Activated T-cell treated with anti-CD3 and anti-CD28 coated beads for 48 hours (primary cell): ENCODE data around the gene CTIF.
"Not testable (repeated sequence)": the region's sequence is repeated elsewhere in the genome, so short reads cannot be mapped to it uniquely, and the experiment has no call there.

Source experiments
- DNase-seq: peaks from one replicate; pipeline ENCODE4 v3.0.0-alpha.2; 2020; ENCODE audit warnings: low read depth

The CTIF gene

DNA sequence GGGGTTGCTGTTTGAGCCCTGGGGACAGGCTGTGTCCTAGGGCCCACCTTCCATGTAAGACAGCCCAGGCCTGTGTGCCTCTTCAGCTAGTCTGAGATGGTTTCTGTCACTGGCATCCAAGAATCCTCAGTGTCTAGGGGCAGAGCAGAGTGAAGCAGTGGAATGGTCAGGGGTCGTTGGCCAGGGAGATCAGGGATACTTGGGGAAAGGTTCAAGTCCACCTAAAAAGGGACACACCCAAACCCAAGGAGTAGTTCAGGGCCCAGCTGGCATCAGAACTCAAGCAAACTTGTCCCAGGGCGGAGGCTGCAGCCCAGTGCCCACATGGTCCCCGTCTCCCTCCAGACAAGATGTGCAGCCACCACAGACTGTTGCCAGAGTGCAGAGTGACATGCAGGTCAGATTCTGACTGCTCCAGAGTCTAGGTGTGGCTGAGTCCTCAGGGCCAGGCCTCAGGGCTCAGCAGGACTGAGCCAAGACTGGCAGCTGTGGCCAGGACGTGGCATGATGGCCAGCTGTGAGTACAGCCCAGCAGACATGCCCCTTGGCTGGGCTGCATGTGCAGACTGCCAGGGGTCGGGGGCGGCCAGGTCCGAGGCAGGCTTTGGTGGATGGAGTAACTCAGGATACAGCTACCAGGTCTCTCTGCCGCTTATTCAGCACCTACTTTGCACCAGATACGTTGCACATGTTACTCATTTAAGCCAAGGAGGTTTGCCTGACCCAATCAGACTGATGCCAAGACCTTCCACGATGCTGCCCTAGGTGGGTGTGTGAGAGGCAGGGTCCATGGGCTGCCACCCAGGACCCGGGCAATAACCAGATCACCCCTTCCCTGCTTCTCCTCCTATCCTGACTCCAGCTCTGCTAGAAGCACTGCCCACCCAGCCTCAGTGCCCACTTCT, 265.4 kb downstream of the CTIF start:
- DNase-seq: no peak

DNA sequence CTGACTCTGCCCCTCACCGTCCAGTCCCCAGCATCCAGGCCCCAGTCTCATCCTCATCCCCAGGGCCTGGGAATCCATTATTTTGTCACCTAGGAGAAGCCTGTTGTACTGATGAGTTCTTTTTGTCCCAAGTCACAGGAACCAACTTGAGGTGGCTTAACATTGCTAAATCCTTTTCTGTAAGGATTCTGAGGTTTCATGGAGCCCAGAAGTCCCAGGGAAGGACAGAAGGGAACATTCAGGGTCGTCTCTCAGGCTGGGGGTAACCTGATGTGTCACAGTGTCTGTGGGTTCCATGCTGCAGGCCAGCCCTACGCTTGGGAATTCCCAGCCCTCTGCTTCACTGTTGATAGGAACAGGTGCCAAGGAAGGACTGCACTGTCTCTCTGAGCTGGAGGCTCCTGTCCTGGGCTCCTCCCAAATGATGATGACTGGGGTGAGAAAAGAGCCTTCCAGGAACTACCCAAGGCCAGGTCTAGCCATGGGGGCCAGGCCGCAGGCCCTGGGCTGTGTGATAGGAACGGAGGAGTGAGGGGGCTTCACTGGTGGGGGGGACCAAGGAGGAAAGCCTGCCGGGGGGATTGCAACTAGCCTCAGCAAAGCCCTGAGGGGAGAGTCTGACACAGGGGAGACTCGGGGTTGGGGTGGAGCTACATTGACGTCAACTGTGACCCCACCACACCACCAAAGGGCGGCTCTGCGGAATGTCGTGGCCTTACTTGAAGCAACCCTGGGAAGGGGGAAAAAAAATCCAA, 266.2 kb downstream of the CTIF start:
- DNase-seq: no peak

DNA sequence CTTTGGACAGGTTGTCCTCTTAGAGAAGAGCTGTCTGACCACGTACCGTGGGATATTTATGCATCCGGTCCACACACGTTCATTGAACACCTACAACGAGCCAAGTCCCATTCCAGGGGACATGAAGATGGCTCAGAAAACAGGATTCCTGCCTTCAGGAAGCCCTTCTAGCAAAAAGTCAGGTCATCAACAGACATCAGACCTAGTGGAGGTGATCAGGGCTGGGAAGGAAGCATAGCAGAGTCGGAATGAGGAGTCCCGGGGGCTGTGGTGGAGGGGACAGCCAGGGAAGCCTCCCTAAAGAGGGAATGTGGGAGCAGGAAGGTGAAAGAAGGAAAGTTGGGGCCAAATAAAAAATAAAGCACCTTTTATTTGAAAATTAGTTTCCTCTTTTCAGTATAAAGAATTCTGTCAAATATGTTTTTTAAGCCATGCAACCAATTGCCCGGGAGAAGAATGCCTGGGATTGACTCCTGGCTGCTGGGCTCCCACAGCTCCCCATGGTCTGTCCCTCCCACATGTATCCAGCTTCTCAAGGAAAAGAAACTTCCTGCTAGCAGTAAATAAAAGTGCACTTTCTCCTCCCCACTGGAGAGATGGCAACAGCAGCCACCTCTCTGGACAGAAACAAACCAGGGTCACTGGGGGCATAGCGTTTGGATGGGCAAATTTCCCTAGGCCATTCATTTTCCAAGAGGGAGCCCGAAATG, 267.1 kb downstream of the CTIF start:
- no peak for DNase-seq

DNA sequence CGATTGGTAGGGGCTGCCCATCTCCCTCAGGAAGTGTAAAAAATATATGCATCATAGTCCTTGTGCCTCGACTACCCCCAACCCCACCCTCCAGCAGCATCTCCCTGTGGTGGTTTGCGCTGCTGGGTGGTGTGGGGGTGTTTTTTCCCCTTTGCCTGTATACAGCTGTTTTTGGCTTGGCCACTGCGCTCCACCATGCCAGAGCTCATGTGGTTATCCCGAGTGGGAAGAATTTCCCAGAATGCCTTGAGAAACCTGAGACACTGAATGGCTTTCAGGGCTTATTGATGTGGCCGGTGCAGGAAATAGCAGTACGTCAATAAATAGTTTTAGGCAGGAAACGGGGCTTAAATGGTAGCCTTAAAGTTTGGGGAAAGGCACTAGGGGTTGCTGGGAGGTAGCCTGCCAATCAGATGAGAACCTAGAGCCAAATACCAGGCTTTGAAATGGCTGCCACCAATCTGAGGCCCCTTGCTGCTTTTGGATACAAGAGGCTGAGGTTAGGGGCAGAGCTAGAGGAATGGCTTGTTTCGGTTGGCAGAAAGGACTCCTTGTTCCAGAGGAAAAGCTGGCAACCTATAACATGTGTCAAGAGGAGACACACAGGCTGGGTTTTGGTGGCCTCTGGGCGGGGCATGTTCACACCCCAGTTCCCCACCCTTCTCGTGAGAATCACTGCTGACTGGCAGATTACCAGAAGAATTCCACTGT, 267.9 kb downstream of the CTIF start:
- DNase-seq: no peak

DNA sequence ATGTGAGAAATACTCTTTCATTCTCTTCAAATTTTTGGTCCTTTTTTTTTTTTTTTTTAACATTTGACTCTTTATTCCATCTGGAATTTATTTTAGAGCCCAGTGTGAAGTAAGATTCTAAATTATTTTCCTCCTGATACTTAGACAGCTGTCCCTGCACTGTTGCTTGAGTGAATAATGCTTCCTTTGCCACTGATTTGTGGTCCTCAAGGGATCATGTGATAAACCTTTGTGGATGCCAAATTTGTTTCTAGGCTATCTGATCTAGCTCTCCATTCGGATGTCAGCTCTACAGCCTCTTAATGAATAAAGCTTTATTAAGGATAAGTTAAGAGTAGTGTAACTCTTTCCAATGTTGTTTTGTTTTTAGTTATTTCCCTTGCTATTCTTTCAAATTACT, 269.6 kb downstream of the CTIF start:
- DNase-seq: no peak

DNA sequence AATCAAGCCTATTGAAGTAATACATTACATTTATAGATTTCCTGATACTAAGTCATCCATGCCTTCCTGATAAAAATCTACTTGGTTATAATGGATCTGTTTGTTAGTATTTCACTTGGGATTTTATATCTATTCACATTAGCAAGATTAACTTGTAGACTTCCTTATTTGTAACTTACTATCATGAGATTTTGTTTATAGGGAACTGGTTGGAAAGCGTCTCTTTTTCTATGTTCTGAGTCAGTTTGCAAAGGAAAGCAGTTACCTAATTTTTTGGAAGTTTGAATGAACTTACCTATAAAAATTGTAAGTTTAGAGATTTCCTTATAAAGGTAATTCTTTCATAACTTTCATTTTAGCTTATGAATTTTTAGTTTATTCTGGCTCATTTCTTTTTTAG, 270.5 kb downstream of the CTIF start:
- DNase-seq: no peak

DNA sequence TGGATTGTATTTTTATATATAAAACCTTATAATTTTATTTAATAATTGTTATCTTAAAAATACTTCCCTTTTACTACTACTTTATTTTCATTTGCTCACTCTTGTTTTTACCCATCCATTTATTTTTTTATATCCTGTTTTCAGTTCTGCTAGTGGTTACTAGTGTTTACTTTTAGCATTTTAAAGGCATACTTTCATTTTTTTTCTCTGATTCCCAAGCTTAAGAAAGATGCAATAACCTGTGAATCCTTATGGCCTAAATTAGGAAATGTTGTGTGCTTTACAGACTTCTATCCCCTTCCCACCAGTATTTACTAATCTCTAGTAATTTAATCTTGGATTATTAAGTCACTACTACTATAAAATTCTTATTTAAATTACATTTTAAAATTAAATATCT, 272.0 kb downstream of the CTIF start:
- no peak for DNase-seq

DNA sequence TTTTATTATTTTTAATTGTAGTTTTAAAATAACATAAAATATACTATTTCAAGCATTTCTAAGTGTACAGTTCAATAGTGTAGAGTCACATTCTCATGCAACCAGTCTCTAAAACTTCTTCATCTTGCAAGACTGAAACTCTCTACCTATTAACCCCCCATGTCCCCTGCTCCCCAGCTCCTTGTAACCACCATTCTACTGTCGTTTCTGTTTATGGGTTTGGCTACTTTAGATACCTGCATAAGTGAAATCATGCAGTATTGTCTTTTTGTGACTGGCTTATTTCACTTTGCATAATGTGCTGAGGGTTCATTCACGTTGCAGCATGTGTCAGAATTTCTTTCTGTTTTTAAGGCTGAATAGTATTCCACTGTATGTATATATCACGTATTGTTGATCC, 272.6 kb downstream of the CTIF start:
- DNase-seq: no peak

DNA sequence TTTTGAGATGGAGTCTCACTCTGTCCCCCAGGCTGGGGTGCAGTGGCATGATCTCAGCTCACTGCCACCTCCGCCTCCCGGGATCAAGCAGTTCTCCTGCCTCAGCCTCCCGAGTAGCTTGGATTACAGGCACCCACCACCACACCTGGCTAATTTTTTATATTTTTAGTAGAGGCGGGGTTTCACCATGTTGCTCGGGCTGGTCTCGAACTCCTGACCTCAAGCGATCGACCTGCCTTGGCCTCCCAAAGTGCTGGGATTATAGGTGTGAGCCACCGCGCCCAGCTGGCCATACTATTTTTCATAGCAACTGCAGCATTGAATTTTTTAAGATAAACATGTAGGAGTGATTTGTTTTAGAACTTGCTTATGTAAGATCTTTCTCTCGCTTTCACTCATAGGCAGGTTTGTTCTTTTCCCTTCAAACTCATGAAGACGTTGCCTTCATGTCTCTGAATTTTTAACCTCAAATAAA, 273.2 kb downstream of the CTIF start:
- DNase-seq: not testable (repeated sequence)

DNA sequence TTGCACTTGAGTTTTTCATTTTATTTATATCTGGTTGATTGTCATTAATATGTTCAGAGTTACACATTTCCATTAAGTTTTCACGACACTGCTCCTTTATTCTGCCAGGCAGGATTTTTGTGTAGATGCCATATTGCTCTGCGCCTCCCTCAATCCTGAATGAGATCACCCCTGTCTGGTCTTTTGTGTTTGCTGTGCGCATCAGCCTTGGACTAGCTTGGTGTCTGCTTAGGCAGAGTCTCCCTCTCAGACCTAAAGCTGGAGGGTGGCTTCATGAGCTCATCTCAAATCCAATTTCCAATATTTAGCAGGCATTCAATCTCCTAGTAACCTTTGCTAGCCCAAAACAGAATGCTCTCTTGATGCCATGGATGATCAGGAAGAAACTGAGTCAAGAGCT, 274.5 kb downstream of the CTIF start:
- DNase-seq: no peak

DNA sequence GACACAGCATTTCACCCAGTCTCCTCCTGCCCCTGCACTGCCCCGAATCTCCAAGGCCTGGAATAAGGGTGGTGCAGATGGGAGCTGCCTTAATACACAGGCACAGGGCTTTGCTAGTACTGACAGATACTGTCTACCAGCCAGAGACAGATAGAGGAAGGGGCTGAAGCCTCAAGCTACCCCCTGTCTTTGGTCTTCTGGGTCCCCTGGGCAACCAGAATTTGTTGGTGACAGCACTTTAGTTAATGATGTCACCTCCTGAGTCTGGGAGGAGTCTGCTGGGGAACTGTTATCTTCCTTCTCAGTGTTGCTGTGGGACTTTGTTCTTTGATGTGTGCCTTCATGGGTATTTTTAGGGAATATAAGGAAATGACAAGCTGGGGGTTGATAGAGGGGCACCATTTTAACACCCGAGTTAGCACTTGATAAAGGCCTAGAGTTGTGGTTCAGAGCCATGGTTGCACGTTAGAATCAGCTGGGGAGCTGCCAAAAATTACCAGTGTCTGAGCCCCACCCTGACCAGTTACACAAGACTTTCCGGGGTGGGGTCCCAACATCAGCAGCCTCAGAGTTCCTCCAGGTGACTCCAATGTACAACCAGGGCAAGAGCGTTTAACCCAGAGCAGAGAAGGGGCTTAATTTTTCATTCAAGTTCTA, 275.1 kb downstream of the CTIF start:
- DNase-seq: no peak

DNA sequence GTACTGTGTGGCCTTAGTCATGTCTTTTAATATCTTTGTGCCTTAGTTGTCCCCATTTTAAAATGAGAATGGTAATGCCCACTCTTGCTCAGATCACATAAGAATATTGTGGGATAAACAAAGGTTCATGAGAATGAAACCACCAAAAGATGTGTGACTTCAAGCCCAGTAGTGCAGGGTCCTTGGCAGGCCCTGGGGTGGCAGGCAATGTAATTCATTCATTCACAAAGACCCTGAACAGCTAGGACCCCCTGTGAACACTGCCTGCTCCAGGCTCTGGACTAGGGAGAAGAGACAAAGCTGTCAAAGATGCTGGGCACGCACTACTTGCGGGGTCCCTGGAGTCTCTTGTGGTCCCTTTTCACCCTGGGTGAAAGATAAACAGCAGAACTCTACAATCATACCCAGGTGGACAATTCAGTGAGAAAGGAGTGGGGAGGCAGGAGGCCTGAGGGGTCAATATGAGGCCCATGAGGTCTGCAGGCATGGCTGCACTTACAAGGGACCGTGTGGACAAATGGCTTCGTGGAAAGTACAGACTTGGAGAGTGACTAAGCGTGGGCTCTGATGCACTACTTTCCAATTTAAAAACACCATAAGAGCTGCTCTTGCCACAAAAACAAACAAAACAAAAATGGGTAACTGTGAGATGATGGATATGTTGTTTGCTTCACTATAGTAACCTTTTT, 275.8 kb downstream of the CTIF start:
- no peak for DNase-seq

DNA sequence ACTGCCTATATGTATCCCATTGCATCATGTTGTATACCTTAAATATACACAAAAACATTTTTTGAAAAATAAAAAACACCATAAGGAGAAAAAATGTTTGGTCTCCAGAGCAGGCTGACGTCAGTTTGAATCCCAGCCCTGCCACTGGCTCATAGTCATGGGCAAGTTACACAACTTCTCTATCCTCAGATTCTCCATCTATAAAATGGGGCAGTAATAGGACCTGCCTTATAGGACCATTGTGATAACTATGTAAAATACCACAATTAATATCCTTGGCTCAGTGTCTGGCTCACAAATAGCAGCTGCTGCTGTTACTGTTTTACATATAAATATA, 276.3 kb downstream of the CTIF start:
- DNase-seq: no peak

DNA sequence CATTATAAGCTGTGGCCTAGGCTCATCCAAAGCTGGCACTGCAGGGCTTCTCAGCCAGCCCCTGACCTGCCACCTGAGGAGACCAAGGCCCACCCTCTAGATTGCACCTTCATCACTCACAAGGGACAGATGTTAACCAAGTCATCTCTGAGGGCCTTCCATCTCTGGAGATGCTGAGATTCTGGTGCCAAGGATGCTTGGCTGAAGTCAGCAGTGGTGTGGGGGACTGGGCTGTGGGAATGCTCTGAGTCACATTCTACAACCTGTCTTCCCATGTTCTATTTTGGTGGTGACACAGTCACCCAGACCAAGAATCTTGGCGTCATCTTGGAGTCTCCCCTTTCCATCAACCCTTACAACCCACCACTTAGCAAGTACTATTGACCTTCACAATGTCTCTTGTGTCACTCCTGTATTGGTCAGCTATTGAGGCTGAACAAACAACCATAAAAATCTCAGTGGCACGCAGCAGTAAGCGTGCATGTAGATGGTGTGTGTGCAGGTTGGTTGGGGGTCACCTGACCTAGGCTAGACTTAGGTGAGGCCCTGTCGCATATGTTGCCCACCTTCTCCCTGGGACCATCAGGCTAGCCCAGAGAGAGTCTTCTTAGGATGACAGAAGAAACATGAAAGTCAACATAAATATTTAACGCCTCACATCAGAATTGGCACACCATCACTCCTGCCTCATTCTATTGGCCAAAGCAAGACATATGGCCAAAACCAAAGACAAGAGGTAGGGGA, 276.9 kb downstream of the CTIF start:
- DNase-seq: no peak

DNA sequence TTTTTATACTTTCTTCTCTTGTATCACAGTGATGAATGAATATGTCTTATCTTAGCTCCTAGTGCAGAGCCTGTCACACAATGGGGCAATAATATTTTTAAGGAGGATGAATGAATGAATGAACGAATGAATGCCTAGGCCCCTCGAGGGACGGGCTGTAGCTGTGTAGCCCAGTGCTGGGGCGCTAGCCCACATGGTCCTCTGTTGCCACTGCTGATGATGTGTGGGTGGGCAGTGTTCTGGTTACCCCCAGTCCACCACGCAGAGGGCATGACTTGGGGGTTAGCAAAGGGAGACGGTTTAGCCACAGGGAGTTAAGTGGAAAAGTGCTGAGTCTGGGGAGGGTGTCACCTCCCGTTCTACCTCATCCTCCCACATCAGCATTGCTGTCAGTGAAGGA, 277.7 kb downstream of the CTIF start:
- DNase-seq: no peak

DNA sequence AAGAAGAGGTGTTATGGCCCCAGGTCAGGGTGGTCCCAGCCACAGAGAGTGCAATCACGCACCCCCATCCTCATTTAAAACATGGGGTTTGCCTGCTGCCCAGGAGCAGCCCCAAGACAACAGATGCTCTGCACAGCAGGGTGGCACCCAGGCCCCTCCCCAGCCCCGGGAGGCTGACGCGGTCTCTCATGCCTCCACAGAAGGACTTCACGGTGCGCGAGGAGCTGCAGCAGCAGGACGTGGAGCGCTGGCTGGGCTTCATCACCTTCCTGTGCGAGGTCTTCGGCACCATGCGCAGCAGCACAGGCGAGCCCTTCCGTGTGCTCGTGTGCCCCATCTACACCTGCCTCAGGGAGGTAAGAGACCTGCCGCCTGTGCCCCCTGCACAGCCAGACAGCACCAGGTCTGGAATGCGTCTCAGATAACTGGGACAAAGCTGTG, 278.2 kb downstream of the CTIF start:
- no peak for DNase-seq

DNA sequence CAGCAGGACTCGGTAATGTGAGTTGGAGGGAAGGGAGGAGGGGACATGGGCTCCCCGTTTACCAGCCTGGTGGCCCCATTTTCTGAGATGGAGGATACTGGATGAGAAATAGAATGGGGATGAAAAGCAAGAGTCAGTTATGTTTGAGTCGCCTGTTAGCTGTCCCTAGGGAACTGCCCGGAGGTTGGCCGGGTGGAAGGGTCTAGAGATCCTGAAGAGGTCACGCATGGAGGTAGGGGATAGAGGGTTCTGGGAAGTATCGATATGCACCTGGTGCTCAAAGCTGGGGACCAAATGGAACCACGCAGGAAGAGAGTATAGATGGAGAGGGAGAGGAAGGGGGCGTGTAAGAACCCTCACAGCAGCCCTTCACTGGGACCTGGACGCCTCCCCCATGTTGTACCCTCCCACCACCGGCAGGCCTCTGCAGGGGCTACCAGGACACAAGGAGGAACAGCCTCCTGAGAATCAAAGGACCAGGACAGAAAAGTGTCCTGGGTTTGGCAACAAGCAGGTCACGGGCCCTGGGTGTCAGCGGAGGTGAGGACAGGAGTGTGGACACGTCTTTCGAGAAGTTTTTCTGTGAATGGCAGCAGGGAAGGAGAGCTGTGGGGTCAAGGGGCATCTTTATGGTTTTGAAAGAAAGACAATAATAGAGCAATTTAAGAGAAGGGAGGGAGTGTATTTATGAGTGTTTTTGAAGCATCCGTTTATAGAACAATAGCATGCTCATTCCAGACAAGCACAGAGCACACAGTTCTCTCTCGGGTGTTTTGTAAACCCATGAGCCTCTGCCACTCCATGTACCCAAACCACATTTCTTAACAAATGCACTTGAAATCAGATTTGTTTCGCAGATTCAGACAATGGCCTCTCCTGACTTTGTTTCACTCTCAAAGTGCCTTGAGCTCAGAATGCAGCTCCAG, 279.8 kb downstream of the CTIF start:
- DNase-seq: no peak

DNA sequence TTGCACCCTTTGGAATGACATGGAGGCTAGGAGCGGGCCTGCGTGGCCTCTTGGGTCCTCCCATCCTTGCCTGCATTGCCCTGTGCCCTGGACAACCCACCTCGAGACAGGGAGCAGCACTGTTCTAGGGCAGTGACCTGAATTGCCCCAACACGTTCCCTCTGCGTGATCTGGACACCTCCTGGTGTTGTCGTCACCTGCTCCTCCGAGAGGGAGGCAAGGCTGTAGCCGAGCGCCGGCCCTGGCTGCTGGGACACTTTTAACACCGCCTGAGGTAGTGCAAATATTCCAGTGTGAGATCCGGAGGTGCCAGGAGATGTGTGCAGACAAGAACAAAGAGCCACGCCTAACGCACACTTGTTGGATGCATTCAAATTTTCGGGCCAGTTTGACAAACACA, 280.4 kb downstream of the CTIF start:
- no peak for DNase-seq
